Thyroid gland (tissue), 4 donors: ENCODE data around the gene RBM39.

Experiments used
- CTCF ChIP-seq, 6 experiments: fragments of 200-600 bp in 3 of 6; fragments of 450-650 bp in 3 of 6; sonication (generic) in 3 of 6; IDR thresholded peaks; one replicate each; pipeline ENCODE4 v1.5.1; 2016 to 2019; ENCODE audit warnings: antibody characterized with exemption in 6 of 6, mild to moderate bottlenecking in 2 of 6, inconsistent platforms in 1 of 6, moderate library complexity in 1 of 6
- POLR2A ChIP-seq, 2 donors: fragments of 450-650 bp; IDR thresholded peaks; one replicate each; pipeline ENCODE4 v1.6.1; 2017; ENCODE audit warnings: antibody characterized with exemption in 2 of 2, mild to moderate bottlenecking in 2 of 2, moderate library complexity in 1 of 2

DNA sequence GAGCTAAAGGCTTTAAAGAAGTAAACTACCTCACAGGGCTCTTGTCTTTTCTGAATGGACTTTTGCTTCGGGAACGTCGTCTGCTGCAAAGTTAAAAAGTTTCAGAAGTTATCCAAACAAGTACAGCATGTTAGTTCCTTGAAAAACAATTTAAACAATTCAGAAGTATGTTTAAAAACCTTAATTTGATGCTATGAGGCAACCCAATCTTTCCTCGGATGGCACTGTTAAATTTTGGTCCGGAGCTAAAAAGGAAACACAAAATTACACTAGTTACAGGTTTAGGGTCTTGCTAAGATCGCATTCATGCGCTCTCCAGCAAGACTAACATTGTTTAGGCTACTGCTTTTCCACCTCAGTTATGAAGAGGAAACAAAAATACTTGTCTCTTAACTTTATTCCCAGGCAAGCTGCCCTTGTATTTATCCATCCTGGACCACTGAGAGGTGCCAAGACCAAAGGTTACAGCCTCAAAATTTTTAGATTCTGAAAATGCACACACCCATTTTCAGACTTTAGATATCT is 12.7 kb downstream of the RBM39 start:
- TF ChIP-seq CTCF (IDR thresholded peaks at IDR 0.05) (no peak), POLR2A (IDR thresholded peaks at IDR 0.05) (no peak)
